ENCODE measurements around the gene IL2RG.

GRCh38 chrX:71148278-71148663, 36.9 kb upstream of the IL2RG start:
- TF ChIP-seq CTCF (IDR thresholded peaks at IDR 0.05), result no peak
- TF ChIP-seq POLR2A (IDR thresholded peaks at IDR 0.05), result no peak

Measured in Peyer's patch (tissue), 4 donors.